SK-N-MC (cell line): ENCODE measurements around the gene C1R.

Experiments
- EZH2 ChIP-seq: fragments of 200-600 bp; sonication (generic); IDR thresholded peaks from one replicate; pipeline ENCODE4 v1.6.1; 2017; ENCODE audit warnings: antibody characterized with exemption
- POLR2AphosphoS5 ChIP-seq: IDR thresholded peaks from 2 replicates; pipeline ENCODE4 v1.6.1; 2012; ENCODE audit warnings: mild to moderate bottlenecking, low read depth, low read length, borderline replicate concordance

GRCh38 chr12:7038591-7038990, 53.7 kb downstream of the C1R start:
- no peak for TF ChIP-seq POLR2AphosphoS5
- no peak for TF ChIP-seq EZH2
